MM.1S (cell line): ENCODE measurements around the gene TMEM132E.

Source experiments
- DNase-seq: peaks from one replicate; pipeline ENCODE4 v3.0.0-alpha.2; 2015
- H2AFZ ChIP-seq: fragments of 300-600 bp; sonication (generic); 2 replicates; pipeline ENCODE4 v1.6.0; 2016; ENCODE audit warnings: antibody characterized with exemption, low read length
- H3F3A ChIP-seq: fragments of 300-600 bp; sonication (generic); 2 replicates; pipeline ENCODE4 v1.6.1; 2016; ENCODE audit warnings: mild to moderate bottlenecking, antibody characterized with exemption, low read length, moderate library complexity, mixed read lengths; ENCODE audit not compliant: insufficient read depth
- H3K27ac ChIP-seq: fragments of 300-600 bp; sonication (generic); 2 replicates; pipeline ENCODE4 v1.5.1; 2016; ENCODE audit warnings: mild to moderate bottlenecking, low read length
- H3K27me3 ChIP-seq: fragments of 300-600 bp; sonication (generic); replicated peaks from 2 replicates; pipeline ENCODE4 v1.6.0; 2016; ENCODE audit warnings: low read length; ENCODE audit not compliant: insufficient read depth
- H3K36me3 ChIP-seq: fragments of 300-600 bp; sonication (generic); replicated peaks from 2 replicates; pipeline ENCODE4 v1.6.1; 2016; ENCODE audit warnings: mild to moderate bottlenecking, low read length, mixed read lengths; ENCODE audit not compliant: insufficient read depth
- H3K4me1 ChIP-seq: fragments of 300-600 bp; sonication (generic); 2 replicates; pipeline ENCODE4 v1.6.1; 2016; ENCODE audit warnings: low read length, mixed read lengths
- H3K4me2 ChIP-seq: fragments of 300-600 bp; sonication (generic); 2 replicates; pipeline ENCODE4 v1.6.0; 2016; ENCODE audit warnings: low read depth, low read length
- H3K4me3 ChIP-seq: fragments of 300-600 bp; sonication (generic); 2 replicates; pipeline ENCODE4 v1.5.1; 2016; ENCODE audit warnings: low read length, mixed read lengths
- H3K79me2 ChIP-seq: fragments of 300-600 bp; sonication (generic); 2 replicates; pipeline ENCODE4 v1.6.1; 2016; ENCODE audit warnings: mixed run types, low read length, mixed read lengths
- H3K9ac ChIP-seq: fragments of 300-600 bp; sonication (generic); 2 replicates; pipeline ENCODE4 v1.6.1; 2016; ENCODE audit warnings: low read length, mixed read lengths
- H3K9me2 ChIP-seq: fragments of 300-600 bp; sonication (generic); replicated peaks from 2 replicates; pipeline ENCODE4 v1.6.1; 2016; ENCODE audit warnings: mild to moderate bottlenecking, low read length, mixed read lengths; ENCODE audit not compliant: insufficient read depth
- H3K9me3 ChIP-seq: fragments of 300-600 bp; sonication (generic); replicated peaks from 2 replicates; pipeline ENCODE4 v1.6.1; 2016; ENCODE audit warnings: mild to moderate bottlenecking, low read length, mixed read lengths; ENCODE audit not compliant: insufficient read depth
- H4K20me1 ChIP-seq: fragments of 300-600 bp; sonication (generic); 2 replicates; pipeline ENCODE4 v1.6.1; 2016; ENCODE audit warnings: mild to moderate bottlenecking, low read length, moderate library complexity, mixed read lengths; ENCODE audit not compliant: insufficient read depth
- EZH2 ChIP-seq: fragments of 300-600 bp; sonication (generic); optimal IDR thresholded peaks from 2 replicates; pipeline ENCODE3; 2017; ENCODE audit warnings: low read depth, mild to moderate bottlenecking, antibody characterized with exemption, low read length, mixed read lengths
- EZH2phosphoT487 ChIP-seq: fragments of 300-600 bp; sonication (generic); IDR thresholded peaks from 2 replicates; pipeline ENCODE4 v1.6.1; 2018; ENCODE audit warnings: antibody characterized with exemption, low read length
- TF ChIP-seq, protein P1 (sequence below): fragments of 300-600 bp; sonication (generic); IDR thresholded peaks from 2 replicates; pipeline ENCODE4 v1.5.1; 2016; ENCODE audit warnings: antibody characterized with exemption, low read length, mixed read lengths

Gene TMEM132E

DNA sequence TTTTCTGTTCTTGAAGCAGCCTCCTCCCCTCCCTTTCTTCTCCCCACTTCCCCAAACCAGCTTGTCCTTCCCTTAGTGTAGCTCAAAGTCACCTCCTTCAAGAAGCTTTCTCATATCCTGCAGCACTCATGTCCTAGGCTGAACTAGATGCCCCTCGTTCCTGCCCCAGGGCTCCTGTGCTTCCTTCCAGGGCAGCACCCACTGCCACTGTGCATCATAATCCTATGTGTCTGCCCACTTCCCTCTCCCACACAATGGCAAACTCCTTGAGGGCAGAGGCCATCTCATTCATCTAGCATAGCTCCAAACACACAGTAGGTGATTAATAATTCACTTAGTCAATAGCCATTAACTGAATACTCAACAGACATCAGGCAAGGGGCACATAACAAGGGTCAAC lies 6.9 kb upstream of the TMEM132E start:
- Histone ChIP-seq H3K27ac (no peak overlapping the region), H3K9me3 (no peaks in the 10 kb centered on the region), H4K20me1 (no peaks in the 10 kb centered on the region), H3K4me1 (no peaks in the 10 kb centered on the region), H3K4me2 (no peak overlapping the region), H2AFZ (no peak overlapping the region), H3K27me3 (peaks cover 47% of the 10 kb centered on the region), H3K4me3 (no peak overlapping the region), H3K36me3 (no peaks in the 10 kb centered on the region), H3F3A (no peaks in the 10 kb centered on the region), H3K9me2 (no peaks in the 10 kb centered on the region), H3K9ac (no peak overlapping the region), H3K79me2 (no peaks in the 10 kb centered on the region)
- no peak for DNase-seq
- TF ChIP-seq, protein P1, sequence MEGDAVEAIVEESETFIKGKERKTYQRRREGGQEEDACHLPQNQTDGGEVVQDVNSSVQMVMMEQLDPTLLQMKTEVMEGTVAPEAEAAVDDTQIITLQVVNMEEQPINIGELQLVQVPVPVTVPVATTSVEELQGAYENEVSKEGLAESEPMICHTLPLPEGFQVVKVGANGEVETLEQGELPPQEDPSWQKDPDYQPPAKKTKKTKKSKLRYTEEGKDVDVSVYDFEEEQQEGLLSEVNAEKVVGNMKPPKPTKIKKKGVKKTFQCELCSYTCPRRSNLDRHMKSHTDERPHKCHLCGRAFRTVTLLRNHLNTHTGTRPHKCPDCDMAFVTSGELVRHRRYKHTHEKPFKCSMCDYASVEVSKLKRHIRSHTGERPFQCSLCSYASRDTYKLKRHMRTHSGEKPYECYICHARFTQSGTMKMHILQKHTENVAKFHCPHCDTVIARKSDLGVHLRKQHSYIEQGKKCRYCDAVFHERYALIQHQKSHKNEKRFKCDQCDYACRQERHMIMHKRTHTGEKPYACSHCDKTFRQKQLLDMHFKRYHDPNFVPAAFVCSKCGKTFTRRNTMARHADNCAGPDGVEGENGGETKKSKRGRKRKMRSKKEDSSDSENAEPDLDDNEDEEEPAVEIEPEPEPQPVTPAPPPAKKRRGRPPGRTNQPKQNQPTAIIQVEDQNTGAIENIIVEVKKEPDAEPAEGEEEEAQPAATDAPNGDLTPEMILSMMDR: no peak
- TF ChIP-seq EZH2phosphoT487 (no peak), EZH2 (no peak)

DNA sequence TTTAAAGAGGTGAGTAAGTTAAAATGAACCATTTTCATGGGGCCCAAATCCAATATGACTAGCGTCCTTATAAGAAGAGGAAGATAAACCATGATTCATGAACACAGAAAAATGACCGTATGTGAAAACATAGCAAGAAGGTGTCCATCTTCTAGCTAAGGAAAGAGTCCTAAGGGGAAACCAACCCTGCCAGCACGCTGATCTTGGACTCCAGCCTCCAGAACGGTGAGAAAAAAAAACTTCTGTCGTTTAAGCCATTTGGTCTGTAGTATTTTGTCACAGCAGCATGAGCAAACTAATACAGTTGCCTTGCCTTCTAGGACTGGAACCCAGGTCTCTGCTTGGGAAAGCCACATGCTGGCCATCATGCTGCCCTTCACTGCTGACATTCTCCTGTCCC lies 4.2 kb upstream of the TMEM132E start:
- H3K36me3 ChIP-seq: no peaks in the 10 kb centered on the region
- no peaks in the 10 kb centered on the region for H3K4me1 ChIP-seq
- peaks cover 54% of the 10 kb centered on the region for H3K27me3 ChIP-seq
- H4K20me1 ChIP-seq: no peaks in the 10 kb centered on the region
- H3K27ac ChIP-seq: no peak overlapping the region
- H3K9me3 ChIP-seq: no peaks in the 10 kb centered on the region
- TF ChIP-seq EZH2phosphoT487: no peak
- TF ChIP-seq, protein P1: no peak
- no peak for TF ChIP-seq EZH2
- DNase-seq: no peak
- no peak overlapping the region for H3K4me3 ChIP-seq
- H3K9me2 ChIP-seq: no peaks in the 10 kb centered on the region
- no peak overlapping the region for H3K9ac ChIP-seq
- H3K4me2 ChIP-seq: no peak overlapping the region
- no peaks in the 10 kb centered on the region for H3K79me2 ChIP-seq
- H2AFZ ChIP-seq: no peak overlapping the region
- H3F3A ChIP-seq: no peaks in the 10 kb centered on the region

DNA sequence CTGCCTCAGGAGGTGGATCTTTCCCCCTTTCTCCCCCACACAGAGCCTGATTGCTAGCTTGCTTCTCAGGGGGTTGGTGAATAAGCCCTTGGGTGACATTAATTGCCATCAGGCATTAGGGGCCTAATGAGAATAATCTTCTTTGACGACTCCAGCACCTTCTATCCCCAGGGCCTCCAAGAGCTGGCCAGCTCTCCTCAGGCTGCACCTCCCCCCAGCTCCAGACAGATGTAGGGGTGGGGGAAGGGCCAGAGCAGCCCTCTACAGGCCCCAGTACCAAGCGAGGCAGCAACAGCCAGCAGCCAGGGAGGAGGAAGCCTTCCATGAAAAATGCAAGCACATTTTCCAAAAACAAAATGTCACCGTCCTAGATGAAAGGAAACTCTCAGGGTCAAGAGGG lies 1.4 kb upstream of the TMEM132E start:
- Histone ChIP-seq H3K79me2 (no peaks in the 10 kb centered on the region), H3K36me3 (no peaks in the 10 kb centered on the region), H3K27ac (no peak overlapping the region), H4K20me1 (no peaks in the 10 kb centered on the region), H2AFZ (no peak overlapping the region), H3K4me3 (no peak overlapping the region), H3K27me3 (peaks cover 72% of the 10 kb centered on the region), H3K9me2 (no peaks in the 10 kb centered on the region), H3F3A (no peaks in the 10 kb centered on the region), H3K9me3 (no peaks in the 10 kb centered on the region), H3K4me1 (no peaks in the 10 kb centered on the region), H3K4me2 (no peak overlapping the region), H3K9ac (no peak overlapping the region)
- TF ChIP-seq EZH2phosphoT487: no peak
- TF ChIP-seq EZH2: no peak
- TF ChIP-seq, protein P1: no peak
- no peak for DNase-seq
